ENCODE measurements around the gene HDAC10. TPM values are rescaled to one million over a fixed set of nuclear protein-coding genes. Genes with fewer than 3 reads are reported as not detected.
"Not testable (repeated sequence)": the region's sequence is repeated elsewhere in the genome, so short reads cannot be mapped to it uniquely, and the experiment has no call there.

Gene HDAC10
- total RNA-seq, 1 experiment from 2014 or later: 71.3 TPM

- intact Hi-C loops (cut with micrococcal nuclease; ENCODE audit: unreplicated experiment): loop anchor here (5.0 kb wide), 1 partner anchor 68 kb away; the partner anchor contains the start of gene PPP6R2
- CTCF ChIA-PET: no interaction called here
- TF ChIP-seq POLR2AphosphoS5 (IDR thresholded peaks at IDR 0.05; ENCODE audit: low read depth, low read length): no peak
- TF ChIP-seq, protein P1, sequence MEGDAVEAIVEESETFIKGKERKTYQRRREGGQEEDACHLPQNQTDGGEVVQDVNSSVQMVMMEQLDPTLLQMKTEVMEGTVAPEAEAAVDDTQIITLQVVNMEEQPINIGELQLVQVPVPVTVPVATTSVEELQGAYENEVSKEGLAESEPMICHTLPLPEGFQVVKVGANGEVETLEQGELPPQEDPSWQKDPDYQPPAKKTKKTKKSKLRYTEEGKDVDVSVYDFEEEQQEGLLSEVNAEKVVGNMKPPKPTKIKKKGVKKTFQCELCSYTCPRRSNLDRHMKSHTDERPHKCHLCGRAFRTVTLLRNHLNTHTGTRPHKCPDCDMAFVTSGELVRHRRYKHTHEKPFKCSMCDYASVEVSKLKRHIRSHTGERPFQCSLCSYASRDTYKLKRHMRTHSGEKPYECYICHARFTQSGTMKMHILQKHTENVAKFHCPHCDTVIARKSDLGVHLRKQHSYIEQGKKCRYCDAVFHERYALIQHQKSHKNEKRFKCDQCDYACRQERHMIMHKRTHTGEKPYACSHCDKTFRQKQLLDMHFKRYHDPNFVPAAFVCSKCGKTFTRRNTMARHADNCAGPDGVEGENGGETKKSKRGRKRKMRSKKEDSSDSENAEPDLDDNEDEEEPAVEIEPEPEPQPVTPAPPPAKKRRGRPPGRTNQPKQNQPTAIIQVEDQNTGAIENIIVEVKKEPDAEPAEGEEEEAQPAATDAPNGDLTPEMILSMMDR (IDR thresholded peaks at IDR 0.05): peak; percentile 42
- in situ Hi-C loops (cut with HindIII; ENCODE audit: low pct_unique_long_range_greater_than_20kb, low sequenced_read_pairs): no loop called here
- DNase-seq (ENCODE audit: low read depth, low spot score) (no peak), ATAC-seq (peak; percentile 28; the same call in 1 of the 2 replicates)
- POLR2A ChIA-PET: no interaction called here
- H3K4me3 ChIP-seq (ENCODE audit: low read depth in 2 of 2, low read length in 2 of 2): no peak overlapping the region
- no peaks in the 10 kb centered on the region for H3K27me3 ChIP-seq (ENCODE audit: control insufficient read depth, insufficient read depth, low read length)
- no peaks in the 10 kb centered on the region for H3K9me3 ChIP-seq (ENCODE audit: control insufficient read depth, insufficient read depth, low read depth, low read length)
- H3K36me3 ChIP-seq (ENCODE audit: control insufficient read depth, insufficient read depth, low read length): no peaks in the 10 kb centered on the region
- no TSS peak for BruUV-seq (replicated peaks)
- peaks cover 21% of the 10 kb centered on the region for H3K4me1 ChIP-seq (ENCODE audit: control insufficient read depth, insufficient read depth, low read length)
- H3K27ac ChIP-seq (ENCODE audit: low read length): peak overlapping the region; percentile 59
Observed at GRCh38 chr22:50274311-50274710, 23.2 kb upstream of the HDAC10 start.

DNA sequence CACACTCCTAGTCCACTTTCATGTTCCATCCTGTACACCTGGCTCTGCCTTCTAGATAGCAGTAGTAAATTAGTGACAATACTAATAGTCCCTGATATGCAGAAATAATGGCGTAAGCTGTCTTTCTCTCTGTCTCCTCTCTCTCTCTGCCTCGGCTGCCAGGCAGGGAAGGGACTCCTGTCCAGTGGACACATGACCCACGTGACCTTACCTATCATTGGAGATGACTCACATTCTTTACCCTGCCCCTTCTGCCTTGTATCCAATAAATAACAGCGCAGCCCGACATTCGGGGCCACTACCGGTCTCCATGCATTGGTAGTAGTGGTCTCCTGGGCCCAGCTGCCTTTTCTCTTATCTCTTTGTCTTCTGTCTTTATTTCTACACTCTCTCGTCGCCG lies 22.7 kb upstream of the HDAC10 start:
- in situ Hi-C loops (cut with HindIII; ENCODE audit: low pct_unique_long_range_greater_than_20kb, low sequenced_read_pairs); H3K36me3 ChIP-seq (ENCODE audit: control insufficient read depth, insufficient read depth, low read length); BruUV-seq (replicated peaks); H3K4me3 ChIP-seq (ENCODE audit: low read depth in 2 of 2, low read length in 2 of 2); H3K9me3 ChIP-seq (ENCODE audit: control insufficient read depth, insufficient read depth, low read depth, low read length); H3K27me3 ChIP-seq (ENCODE audit: control insufficient read depth, insufficient read depth, low read length); ATAC-seq; DNase-seq (ENCODE audit: low read depth, low spot score): not testable (repeated sequence)
- CTCF ChIA-PET: interaction anchor here (0.9 kb wide), 1 partner anchor 21 kb away, joined by 3 read pairs; no protein-coding TSS in a partner anchor
- POLR2A ChIA-PET: interaction anchor here (0.6 kb wide), 1 partner anchor 163 kb away, joined by 3 read pairs; no protein-coding TSS in a partner anchor
- intact Hi-C loops (cut with micrococcal nuclease; ENCODE audit: unreplicated experiment): loop anchor here (5.0 kb wide), 1 partner anchor 69 kb away; the partner anchor contains the start of gene PPP6R2
- peaks cover 21% of the 10 kb centered on the region for H3K4me1 ChIP-seq (ENCODE audit: control insufficient read depth, insufficient read depth, low read length)
- peak overlapping the region; percentile 59 for H3K27ac ChIP-seq (ENCODE audit: low read length)

- ChIA-PET CTCF (interaction anchor here (0.9 kb wide), 1 partner anchor 21 kb away, joined by 3 read pairs; no protein-coding TSS in a partner anchor), POLR2A (interaction anchor here (0.6 kb wide), 1 partner anchor 162 kb away, joined by 3 read pairs; no protein-coding TSS in a partner anchor)
- in situ Hi-C loops (cut with HindIII; ENCODE audit: low pct_unique_long_range_greater_than_20kb, low sequenced_read_pairs); H3K36me3 ChIP-seq (ENCODE audit: control insufficient read depth, insufficient read depth, low read length); H3K4me3 ChIP-seq (ENCODE audit: low read depth in 2 of 2, low read length in 2 of 2); H3K27ac ChIP-seq (ENCODE audit: low read length); BruUV-seq (replicated peaks); DNase-seq (ENCODE audit: low read depth, low spot score); H3K9me3 ChIP-seq (ENCODE audit: control insufficient read depth, insufficient read depth, low read depth, low read length); ATAC-seq; H3K27me3 ChIP-seq (ENCODE audit: control insufficient read depth, insufficient read depth, low read length): not testable (repeated sequence)
- intact Hi-C loops (cut with micrococcal nuclease; ENCODE audit: unreplicated experiment): loop anchor here (5.0 kb wide), 1 partner anchor 69 kb away; the partner anchor contains the start of gene PPP6R2
- peaks cover 23% of the 10 kb centered on the region for H3K4me1 ChIP-seq (ENCODE audit: control insufficient read depth, insufficient read depth, low read length)
- TF ChIP-seq, protein P1 (IDR thresholded peaks at IDR 0.05): peak; percentile 17; the same call in 1 of the 2 replicates
Observed at GRCh38 chr22:50273352-50273751, 22.3 kb upstream of the HDAC10 start.
